HL-60 (cell line): ENCODE results near the gene DCP1B.

Source experiments
- DNase-seq, 2 experiments: peaks; one replicate each; pipeline ENCODE4 v3.0.0-alpha.2; 2010 to 2020; ENCODE audit warnings: low read depth in 1 of 2, low spot score in 1 of 2
- H3K27ac ChIP-seq: fragments of 250-450 bp; sonication (Bioruptor Pico); replicated peaks from 2 replicates; pipeline ENCODE4 v1.5.1; 2020; ENCODE audit warnings: mild to moderate bottlenecking, moderate library complexity
- H3K27me3 ChIP-seq: fragments of 250-450 bp; sonication (Bioruptor Pico); 2 replicates; pipeline ENCODE4 v1.5.1; 2021; ENCODE audit warnings: mild to moderate bottlenecking, moderate library complexity; ENCODE audit not compliant: insufficient read depth, poor library complexity, severe bottlenecking
- H3K4me3 ChIP-seq: replicated peaks from 2 replicates; pipeline ENCODE4 v1.5.1; 2011; ENCODE audit warnings: mild to moderate bottlenecking, control low read depth, low read length; ENCODE audit not compliant: insufficient read depth
- CTCF ChIP-seq: IDR thresholded peaks from one replicate; pipeline ENCODE4 v1.5.1; 2011; ENCODE audit warnings: low read length, control low read depth, inconsistent platforms; ENCODE audit not compliant: insufficient read depth
- GABPA ChIP-seq: IDR thresholded peaks from 2 replicates; pipeline ENCODE4 v1.6.1; 2012; ENCODE audit warnings: low read depth
- POLR2AphosphoS5 ChIP-seq: IDR thresholded peaks from 2 replicates; pipeline ENCODE4 v1.6.1; 2012; ENCODE audit warnings: low read depth
- REST ChIP-seq: IDR thresholded peaks from 2 replicates; pipeline ENCODE4 v1.6.1; 2012; ENCODE audit warnings: low read depth; ENCODE audit not compliant: insufficient replicate concordance
- SPI1 ChIP-seq: IDR thresholded peaks from 2 replicates; pipeline ENCODE4 v1.6.1; 2012; ENCODE audit warnings: low read depth, mild to moderate bottlenecking, borderline replicate concordance

The DCP1B gene

GRCh38 chr12:1994429-1995143 is 9.7 kb downstream of the DCP1B start:
- TF ChIP-seq REST (no peak), POLR2AphosphoS5 (no peak), GABPA (no peak), SPI1 (no peak), CTCF (no peak)
- no peak for DNase-seq
- Histone ChIP-seq H3K4me3 (no peak overlapping the region), H3K27ac (peak overlapping the region; percentile 50), H3K27me3 (no peaks in the 10 kb centered on the region)

GRCh38 chr12:1993871-1994371 is 10.3 kb downstream of the DCP1B start:
- Histone ChIP-seq H3K27ac (peak overlapping the region; percentile 50), H3K27me3 (no peaks in the 10 kb centered on the region), H3K4me3 (no peak overlapping the region)
- peak; percentile 49 to 80 for DNase-seq
- TF ChIP-seq CTCF (no peak), GABPA (0 out of 2 replicates have a peak, but pooled peaks have one; percentile 18)

GRCh38 chr12:1993341-1993740 is 10.9 kb downstream of the DCP1B start:
- TF ChIP-seq CTCF, result no peak
- no peak for TF ChIP-seq GABPA
- no peak for TF ChIP-seq REST
- no peak for TF ChIP-seq SPI1
- TF ChIP-seq POLR2AphosphoS5, result no peak
- no peaks in the 10 kb centered on the region for H3K27me3 ChIP-seq
- no peak overlapping the region for H3K4me3 ChIP-seq
- peak overlapping the region; percentile 50 for H3K27ac ChIP-seq
- peak; percentile 31 to 88 for DNase-seq

GRCh38 chr12:1992732-1993131 is 11.5 kb downstream of the DCP1B start:
- H3K4me3 ChIP-seq, result no peak overlapping the region

More at GRCh38 chr12:1992732-1993131, 11.5 kb downstream of the DCP1B start:
- no peaks in the 10 kb centered on the region for H3K27me3 ChIP-seq
- TF ChIP-seq SPI1 (no peak), GABPA (no peak), CTCF (no peak), REST (no peak), POLR2AphosphoS5 (no peak)
- DNase-seq, result no peak
- H3K27ac ChIP-seq, result peak overlapping the region; percentile 50
